Tibial artery (tissue), 4 donors: ENCODE measurements around the gene SMIM38.

Experiments
- DNase-seq, 2 donors: peaks; one replicate each; pipeline ENCODE4 v3.0.0-alpha.2; 2019
- H3K27ac ChIP-seq, 2 donors: fragments of 200-600 bp; sonication (generic) in 1 of 2; 1 replicate in 1 of 2; 2 replicates in 1 of 2; pipeline ENCODE4 v1.5.1; 2018 to 2019; ENCODE audit warnings: mild to moderate bottlenecking in 1 of 2
- H3K27me3 ChIP-seq, 2 donors: fragments of 200-600 bp; sonication (generic) in 1 of 2; one replicate each; pipeline versions ENCODE4 v1.5.1 to v1.6.0; 2016 to 2019
- H3K36me3 ChIP-seq, 3 donors: fragments of 200-600 bp; sonication (generic) in 2 of 3; one replicate each; pipeline ENCODE4 v1.5.1; 2016 to 2019; ENCODE audit warnings: mild to moderate bottlenecking in 2 of 3
- H3K4me1 ChIP-seq, 4 donors: fragments of 200-600 bp; sonication (generic) in 2 of 4; 1 replicate in 3 of 4; 2 replicates in 1 of 4; pipeline ENCODE4 v1.5.1; 2016 to 2019
- H3K4me3 ChIP-seq, 2 donors: fragments of 200-600 bp; sonication (generic) in 1 of 2; 1 replicate in 1 of 2; 2 replicates in 1 of 2; pipeline ENCODE4 v1.5.1; 2018 to 2019; ENCODE audit warnings: mild to moderate bottlenecking in 2 of 2
- H3K9me3 ChIP-seq, 3 donors: fragments of 200-600 bp; sonication (generic) in 1 of 3; one replicate each; pipeline ENCODE4 v1.5.1; 2016 to 2019
- intact Hi-C: fragments of 100-400 bp; cut with DNase I; formaldehyde crosslinking; loops from one replicate; pipeline ENCODE4 v1.15.0; 2023; ENCODE audit warnings: low total_unique reads
- TF ChIP-seq, protein P1 (sequence below), 2 experiments: fragments of 200-600 bp in 1 of 2; fragments of 450-650 bp in 1 of 2; IDR thresholded peaks; one replicate each; pipeline ENCODE4 v1.5.1; 2017 to 2019; ENCODE audit warnings: antibody characterized with exemption in 2 of 2, mild to moderate bottlenecking in 1 of 2, moderate library complexity in 1 of 2

SMIM38 gene

DNA sequence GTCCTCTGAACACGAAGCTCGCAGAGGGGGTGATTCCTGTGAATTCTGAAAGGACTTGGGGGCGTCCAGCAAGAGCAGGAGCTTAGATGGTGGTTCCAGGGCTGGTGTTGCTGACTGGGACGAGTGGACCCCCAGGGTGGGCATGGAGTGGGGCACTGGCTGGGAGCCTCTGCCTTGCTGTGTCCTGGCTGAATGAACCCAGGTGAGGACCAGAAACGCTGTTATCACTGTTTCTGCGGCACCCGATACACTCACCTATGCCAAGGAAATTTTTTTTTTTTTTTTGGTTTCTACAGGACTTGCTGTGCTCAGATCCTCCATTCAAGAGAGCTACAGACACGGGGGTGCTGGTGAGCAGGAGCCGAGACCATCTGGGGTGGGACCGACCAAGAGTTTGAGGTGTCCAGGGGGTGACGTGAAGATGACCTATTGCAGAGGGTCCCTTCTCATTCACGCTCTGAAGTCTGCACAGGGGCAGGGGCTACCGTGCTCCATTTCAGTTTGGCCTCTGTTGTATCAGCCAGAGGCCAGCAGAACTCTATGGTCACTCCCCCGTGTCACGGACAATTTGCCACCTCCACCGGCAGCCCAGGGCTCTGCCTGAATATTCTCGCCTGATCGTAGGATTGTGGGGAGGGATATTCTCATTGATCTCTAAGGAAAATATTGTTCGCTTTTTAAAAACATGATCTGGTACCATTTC lies 3.6 kb downstream of the SMIM38 start:
- DNase-seq: peak in 1 of 2 donors; percentile 51
- Histone ChIP-seq H3K9me3 (no peaks in the 10 kb centered on the region), H3K4me1 (peaks cover 4 to 23% (median 15%) of the 10 kb centered on the region in 4 donors), H3K27ac (no peak overlapping the region), H3K27me3 (no peaks in the 10 kb centered on the region), H3K4me3 (no peak overlapping the region), H3K36me3 (no peaks in the 10 kb centered on the region)
- TF ChIP-seq, protein P1, sequence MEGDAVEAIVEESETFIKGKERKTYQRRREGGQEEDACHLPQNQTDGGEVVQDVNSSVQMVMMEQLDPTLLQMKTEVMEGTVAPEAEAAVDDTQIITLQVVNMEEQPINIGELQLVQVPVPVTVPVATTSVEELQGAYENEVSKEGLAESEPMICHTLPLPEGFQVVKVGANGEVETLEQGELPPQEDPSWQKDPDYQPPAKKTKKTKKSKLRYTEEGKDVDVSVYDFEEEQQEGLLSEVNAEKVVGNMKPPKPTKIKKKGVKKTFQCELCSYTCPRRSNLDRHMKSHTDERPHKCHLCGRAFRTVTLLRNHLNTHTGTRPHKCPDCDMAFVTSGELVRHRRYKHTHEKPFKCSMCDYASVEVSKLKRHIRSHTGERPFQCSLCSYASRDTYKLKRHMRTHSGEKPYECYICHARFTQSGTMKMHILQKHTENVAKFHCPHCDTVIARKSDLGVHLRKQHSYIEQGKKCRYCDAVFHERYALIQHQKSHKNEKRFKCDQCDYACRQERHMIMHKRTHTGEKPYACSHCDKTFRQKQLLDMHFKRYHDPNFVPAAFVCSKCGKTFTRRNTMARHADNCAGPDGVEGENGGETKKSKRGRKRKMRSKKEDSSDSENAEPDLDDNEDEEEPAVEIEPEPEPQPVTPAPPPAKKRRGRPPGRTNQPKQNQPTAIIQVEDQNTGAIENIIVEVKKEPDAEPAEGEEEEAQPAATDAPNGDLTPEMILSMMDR (IDR thresholded peaks at IDR 0.05): no peak
- intact Hi-C loops: no loop called here

DNA sequence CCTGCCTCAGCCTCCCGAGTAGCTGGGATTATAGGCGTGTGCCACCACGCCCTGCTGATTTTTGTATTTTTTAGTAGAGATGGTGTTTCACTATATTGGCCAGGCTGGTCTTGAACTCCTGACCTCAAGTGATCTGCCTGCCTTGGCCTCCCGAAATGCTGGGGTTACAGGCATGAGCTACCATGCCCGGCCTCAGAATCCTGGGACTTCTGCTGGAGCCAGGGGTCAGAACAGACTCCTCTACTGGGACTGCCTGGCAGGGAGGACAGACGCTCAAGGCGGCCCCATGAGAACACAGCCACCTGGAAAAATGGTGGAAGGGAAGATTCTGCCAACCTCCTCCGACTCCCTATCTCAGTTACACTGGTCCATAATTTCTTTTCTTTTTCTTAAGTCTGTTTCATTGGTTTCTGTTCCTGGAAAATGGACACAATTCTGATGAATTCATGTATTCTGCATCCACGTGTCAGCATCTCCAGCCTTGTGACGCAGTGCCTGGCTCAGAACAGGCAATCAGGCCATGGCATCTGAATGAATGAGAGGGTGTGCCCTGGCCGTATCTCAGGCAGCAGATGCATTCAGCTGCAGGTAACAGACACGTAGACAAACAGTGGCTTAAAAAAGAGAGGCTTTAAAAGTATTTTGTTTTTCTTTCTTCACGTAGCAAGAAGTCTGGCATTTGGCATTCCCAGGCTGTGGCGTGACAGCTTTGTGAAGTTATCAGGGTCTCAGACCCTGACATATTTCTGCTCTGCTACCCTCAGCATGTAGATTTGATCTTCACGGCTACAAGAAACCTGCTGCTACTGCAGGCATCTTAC lies 4.8 kb downstream of the SMIM38 start:
- intact Hi-C loops: no loop called here
- no peaks in the 10 kb centered on the region for H3K9me3 ChIP-seq
- DNase-seq: peak in 1 of 2 donors; percentile 47
- H3K4me1 ChIP-seq: peaks cover 4 to 23% (median 15%) of the 10 kb centered on the region in 4 donors
- no peaks in the 10 kb centered on the region for H3K36me3 ChIP-seq
- no peaks in the 10 kb centered on the region for H3K27me3 ChIP-seq
- TF ChIP-seq, protein P1 (IDR thresholded peaks at IDR 0.05): no peak
- no peak overlapping the region for H3K4me3 ChIP-seq
- no peak overlapping the region for H3K27ac ChIP-seq

DNA sequence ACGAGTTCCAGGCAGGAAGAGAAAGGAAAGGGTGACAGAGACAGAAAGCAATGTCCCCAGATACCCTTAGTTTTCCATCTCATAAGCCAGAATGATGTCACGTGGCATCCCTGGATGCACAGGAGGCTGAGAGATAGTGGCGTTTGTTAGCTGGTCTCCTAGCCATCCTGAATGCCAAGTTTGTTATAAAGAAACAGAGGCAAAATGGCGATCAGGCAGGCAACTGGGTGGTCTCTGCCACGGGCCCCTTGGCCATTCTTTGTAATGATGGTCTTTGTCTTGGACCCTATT lies 5.3 kb downstream of the SMIM38 start:
- Histone ChIP-seq H3K27ac (no peak overlapping the region), H3K4me3 (no peak overlapping the region), H3K9me3 (no peaks in the 10 kb centered on the region), H3K36me3 (no peaks in the 10 kb centered on the region), H3K4me1 (peaks cover 4 to 21% (median 17%) of the 10 kb centered on the region in 4 donors), H3K27me3 (no peaks in the 10 kb centered on the region)
- TF ChIP-seq, protein P1 (IDR thresholded peaks at IDR 0.05): no peak
- peak in 1 of 2 donors; percentile 6 for DNase-seq
- intact Hi-C loops: no loop called here

DNA sequence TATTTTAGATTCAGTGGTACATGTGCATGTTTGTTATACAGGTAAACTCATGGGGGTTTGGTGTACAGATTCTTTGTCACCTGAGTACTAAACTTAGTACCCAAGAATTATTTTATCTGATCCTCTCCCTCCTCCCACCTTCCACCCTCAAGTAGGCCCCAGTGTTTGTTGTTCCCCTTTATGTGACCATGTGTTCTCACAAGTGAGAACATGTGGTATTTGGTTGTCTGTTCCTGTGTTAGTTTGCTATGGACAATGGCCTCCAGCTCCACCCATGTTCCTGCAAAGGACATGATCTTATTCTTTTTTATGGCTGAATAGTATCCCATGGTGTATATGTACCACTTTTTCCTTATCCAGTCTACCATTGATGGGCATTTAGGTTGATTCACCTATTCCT lies 6.8 kb downstream of the SMIM38 start:
- no peaks in the 10 kb centered on the region for H3K36me3 ChIP-seq

DNA sequence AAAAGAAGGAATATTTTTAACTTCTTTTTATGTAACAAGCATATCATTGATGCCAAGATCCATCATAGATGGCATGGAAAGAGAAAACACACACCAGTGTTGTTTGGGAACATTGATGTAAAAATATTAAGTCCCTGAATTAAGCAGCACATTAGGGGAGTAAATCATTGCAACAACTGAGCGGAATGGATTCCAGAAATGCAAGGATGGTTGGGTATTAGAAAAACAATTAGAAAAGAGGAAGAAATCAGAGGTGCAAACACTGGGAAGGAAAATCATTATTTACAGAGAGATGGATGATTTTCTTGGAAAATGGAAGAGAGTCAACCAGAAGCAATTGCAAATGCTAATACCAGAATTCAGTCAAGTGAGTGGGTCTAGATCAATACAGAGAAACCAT lies 8.1 kb downstream of the SMIM38 start:
- Histone ChIP-seq H3K9me3 (no peaks in the 10 kb centered on the region), H3K4me1 (peaks cover 0 to 16% (median 15%) of the 10 kb centered on the region in 4 donors), H3K4me3 (no peak overlapping the region), H3K27me3 (no peaks in the 10 kb centered on the region), H3K36me3 (no peaks in the 10 kb centered on the region), H3K27ac (no peak overlapping the region)
- DNase-seq: no peak
- TF ChIP-seq, protein P1 (IDR thresholded peaks at IDR 0.05): no peak
- intact Hi-C loops: no loop called here

More for the DNA sequence above, 6.8 kb downstream of the SMIM38 start:
- H3K4me3 ChIP-seq: no peak overlapping the region
- no peak for DNase-seq
- peaks cover 3 to 22% (median 20%) of the 10 kb centered on the region in 4 donors for H3K4me1 ChIP-seq
- no peaks in the 10 kb centered on the region for H3K9me3 ChIP-seq
- intact Hi-C loops: no loop called here
- TF ChIP-seq, protein P1 (IDR thresholded peaks at IDR 0.05): no peak
- no peaks in the 10 kb centered on the region for H3K27me3 ChIP-seq
- H3K27ac ChIP-seq: no peak overlapping the region
